GM12892 (cell line): ENCODE data around the gene IRF9.

Source experiments
- DNase-seq: peaks from one replicate; pipeline ENCODE4 v3.0.0; 2011; ENCODE audit not compliant: insufficient read length
- FAIRE-seq: peaks from 2 replicates; lab custom pipeline; 2011; peaks lifted over from hg19 to GRCh38; lab: Jason Lieb, UNC
- POLR2A ChIP-seq: IDR thresholded peaks from 2 replicates; pipeline ENCODE4 v1.6.1; 2011; ENCODE audit warnings: low read depth, low read length, control low read depth
- POLR2AphosphoS5 ChIP-seq: IDR thresholded peaks from 2 replicates; pipeline ENCODE4 v1.6.1; 2011; ENCODE audit warnings: low read depth, low read length, control low read depth
- TAF1 ChIP-seq: IDR thresholded peaks from 2 replicates; pipeline ENCODE4 v1.6.1; 2011; ENCODE audit warnings: low read depth, mild to moderate bottlenecking, control low read depth, low read length, borderline replicate concordance

IRF9 gene

GRCh38 chr14:24172261-24172860, 11.3 kb downstream of the IRF9 start:
- FAIRE-seq (no peak), DNase-seq (no peak)
- TF ChIP-seq POLR2A (no peak; the same call in 1 of the 2 replicates), POLR2AphosphoS5 (0 out of 2 replicates have a peak, but pooled peaks have one; percentile 10)

GRCh38 chr14:24172871-24173281, 11.8 kb downstream of the IRF9 start:
- no peak for FAIRE-seq
- no peak for TF ChIP-seq POLR2A
- TF ChIP-seq TAF1, result no peak
- TF ChIP-seq POLR2AphosphoS5, result 0 out of 2 replicates have a peak, but pooled peaks have one; percentile 10
- DNase-seq, result no peak

GRCh38 chr14:24176599-24176998, 15.5 kb downstream of the IRF9 start:
- no peak for FAIRE-seq
- no peak for DNase-seq
- TF ChIP-seq POLR2A (0 out of 2 replicates have a peak, but pooled peaks have one; percentile 6), POLR2AphosphoS5 (0 out of 2 replicates have a peak, but pooled peaks have one; percentile 22), TAF1 (no peak)

GRCh38 chr14:24177041-24177825, 16.2 kb downstream of the IRF9 start:
- FAIRE-seq, result no peak

GRCh38 chr14:24177891-24178290, 16.8 kb downstream of the IRF9 start:
- FAIRE-seq (no peak), DNase-seq (no peak)
- TF ChIP-seq POLR2A (no peak), POLR2AphosphoS5 (no peak; the same call in 1 of the 2 replicates), TAF1 (no peak)

More at GRCh38 chr14:24177041-24177825, 16.2 kb downstream of the IRF9 start:
- no peak for DNase-seq
- no peak for TF ChIP-seq TAF1
- TF ChIP-seq POLR2A, result no peak; the same call in 1 of the 2 replicates
- TF ChIP-seq POLR2AphosphoS5, result no peak

- DNase-seq (no peak), FAIRE-seq (no peak)
- TF ChIP-seq POLR2AphosphoS5 (no peak; the same call in 1 of the 2 replicates), POLR2A (no peak; the same call in none of the 2 replicates), TAF1 (no peak)
Measured at GRCh38 chr14:24178399-24179178, 17.5 kb downstream of the IRF9 start.

GRCh38 chr14:24179294-24179960, 18.4 kb downstream of the IRF9 start:
- TF ChIP-seq POLR2AphosphoS5, result peak; percentile 45; the same call in 1 of the 2 replicates
- no peak for TF ChIP-seq TAF1
- TF ChIP-seq POLR2A, result peak; percentile 30; the same call in 1 of the 2 replicates
- FAIRE-seq (no peak), DNase-seq (no peak)

- FAIRE-seq (no peak), DNase-seq (no peak)
- TF ChIP-seq POLR2AphosphoS5 (peak; percentile 53), POLR2A (no peak; the same call in 1 of the 2 replicates), TAF1 (no peak)
Measured at GRCh38 chr14:24179961-24180796, 19.1 kb downstream of the IRF9 start.

GRCh38 chr14:24181371-24182077, 20.5 kb downstream of the IRF9 start:
- FAIRE-seq, result no peak
- no peak for DNase-seq
- TF ChIP-seq POLR2A (peak; percentile 64), POLR2AphosphoS5 (peak; percentile 63; the same call in 1 of the 2 replicates), TAF1 (no peak)
